WTC11 (cell line): ENCODE results near the gene VIT. TPM values are rescaled to one million over a fixed set of nuclear protein-coding genes. Genes with fewer than 3 reads are reported as not detected.

Experiments used
- ATAC-seq: fragments of 200-7000 bp; cut with Tn5 transposase; 2 replicates; pipeline ENCODE4 v1.10.0; 2021; ENCODE audit warnings: mild to moderate bottlenecking, moderate library complexity
- CTCF ChIA-PET: fragments of 300-600 bp; sonication (Branson Sonifier 250); formaldehyde crosslinking; loops from one replicate; lab custom pipeline; 2021; ENCODE audit warnings: antibody characterized with exemption; lab: Charles Lee
- POLR2A ChIA-PET: fragments of 350-600 bp; sonication (Branson Sonifier 250); formaldehyde crosslinking; loops from one replicate; lab custom pipeline; 2021; ENCODE audit warnings: antibody characterized with exemption; lab: Charles Lee
- DNase-seq: peaks from one replicate; pipeline ENCODE4 v3.0.0; 2021; ENCODE audit warnings: low spot score
- H3K27ac Mint-ChIP-seq: 2 replicates; pipeline ENCODE4 v1.8.0; 2021; ENCODE audit warnings: mixed read lengths
- H3K27me3 Mint-ChIP-seq: 2 replicates; pipeline ENCODE4 v1.8.0; 2021; ENCODE audit warnings: low read depth, mild to moderate bottlenecking, moderate library complexity, mixed read lengths
- H3K36me3 Mint-ChIP-seq: 2 replicates; pipeline ENCODE4 v1.8.0; 2021; ENCODE audit warnings: mixed read lengths
- H3K4me1 Mint-ChIP-seq: 2 replicates; pipeline ENCODE4 v1.8.0; 2022; ENCODE audit warnings: mixed read lengths
- H3K4me3 Mint-ChIP-seq: 2 replicates; pipeline ENCODE4 v1.8.0; 2021; ENCODE audit warnings: mild to moderate bottlenecking, moderate library complexity, mixed read lengths
- H3K9me3 Mint-ChIP-seq: 2 replicates; pipeline ENCODE4 v1.8.0; 2021; ENCODE audit warnings: mixed read lengths
- ATF1 ChIP-seq: sonication (generic); formaldehyde crosslinking; IDR thresholded peaks from 2 replicates; pipeline ENCODE4 v1.8.1; 2023; ENCODE audit warnings: mild to moderate bottlenecking, moderate library complexity, missing genetic modification reagents
- CBFB ChIP-seq: sonication (generic); formaldehyde crosslinking; IDR thresholded peaks from 2 replicates; pipeline ENCODE4 v1.8.1; 2022; ENCODE audit warnings: mild to moderate bottlenecking, low read depth, missing genetic modification reagents
- CREM ChIP-seq: sonication (generic); formaldehyde crosslinking; IDR thresholded peaks from 2 replicates; pipeline ENCODE4 v1.8.1; 2022; ENCODE audit warnings: mild to moderate bottlenecking, missing genetic modification reagents, moderate library complexity
- ELF4 ChIP-seq: sonication (generic); formaldehyde crosslinking; IDR thresholded peaks from 2 replicates; pipeline ENCODE4 v1.8.1; 2022; ENCODE audit warnings: low read depth, mild to moderate bottlenecking, moderate library complexity, missing genetic modification reagents
- GRHL2 ChIP-seq: fragments of 250-450 bp; sonication (Bioruptor Pico); IDR thresholded peaks from 2 replicates; pipeline ENCODE4 v1.8.0; 2022; ENCODE audit warnings: mild to moderate bottlenecking, moderate library complexity; ENCODE audit not compliant: insufficient replicate concordance, severe bottlenecking
- MXD4 ChIP-seq: fragments of 250-450 bp; sonication (Bioruptor Pico); IDR thresholded peaks from 2 replicates; pipeline ENCODE4 v1.8.0; 2021; ENCODE audit warnings: mild to moderate bottlenecking, moderate library complexity, borderline replicate concordance
- NFYB ChIP-seq: sonication (generic); formaldehyde crosslinking; conservative IDR thresholded peaks from 2 replicates; pipeline ENCODE4 v1.8.0; 2022; ENCODE audit warnings: low read depth, missing genetic modification reagents
- NR1H2 ChIP-seq: sonication (generic); formaldehyde crosslinking; IDR thresholded peaks from 2 replicates; pipeline ENCODE4 v1.9.0; 2021; ENCODE audit warnings: mild to moderate bottlenecking, moderate library complexity, missing genetic modification reagents
- NR2C2 ChIP-seq: sonication (generic); formaldehyde crosslinking; IDR thresholded peaks from 2 replicates; pipeline ENCODE4 v1.8.0; 2022; ENCODE audit warnings: mild to moderate bottlenecking, missing genetic modification reagents
- PRRX2 ChIP-seq: fragments of 250-450 bp; sonication (Bioruptor Pico); IDR thresholded peaks from 2 replicates; pipeline ENCODE4 v1.8.0; 2021; ENCODE audit warnings: mild to moderate bottlenecking
- RELA ChIP-seq: sonication (generic); formaldehyde crosslinking; IDR thresholded peaks from 2 replicates; pipeline ENCODE4 v1.8.1; 2022; ENCODE audit warnings: missing genetic modification reagents, mild to moderate bottlenecking, borderline replicate concordance
- RORB ChIP-seq: fragments of 250-450 bp; sonication (Bioruptor Pico); IDR thresholded peaks from 2 replicates; pipeline ENCODE4 v1.9.0; 2021; ENCODE audit warnings: mild to moderate bottlenecking
- SP1 ChIP-seq: sonication (generic); formaldehyde crosslinking; conservative IDR thresholded peaks from 2 replicates; pipeline ENCODE4 v1.8.1; 2022; ENCODE audit warnings: missing genetic modification reagents
- ZNF121 ChIP-seq: sonication (generic); formaldehyde crosslinking; IDR thresholded peaks from 2 replicates; pipeline ENCODE4 v1.8.0; 2023; ENCODE audit warnings: missing genetic modification reagents
- ZNF219 ChIP-seq: sonication (generic); formaldehyde crosslinking; IDR thresholded peaks from 2 replicates; pipeline ENCODE4 v1.8.0; 2023; ENCODE audit warnings: missing genetic modification reagents, mild to moderate bottlenecking, borderline replicate concordance
- ZNF317 ChIP-seq: sonication (generic); formaldehyde crosslinking; IDR thresholded peaks from 2 replicates; pipeline ENCODE4 v1.8.1; 2023; ENCODE audit warnings: low read depth, mild to moderate bottlenecking, moderate library complexity, missing genetic modification reagents, borderline replicate concordance
- total RNA-seq: library from RNA; stranded (reverse); gene quantifications from 3 replicates; pipeline ENCODE4 v1.2.3, GENCODE V29; 2021
- TF ChIP-seq, protein P1 (sequence below): sonication (generic); formaldehyde crosslinking; IDR thresholded peaks from 2 replicates; pipeline ENCODE4 v1.8.1; 2022; ENCODE audit warnings: mild to moderate bottlenecking, moderate library complexity, missing genetic modification reagents
- TF ChIP-seq, protein P2 (sequence below): sonication (generic); formaldehyde crosslinking; IDR thresholded peaks from 2 replicates; pipeline ENCODE4 v1.8.0; 2022; ENCODE audit warnings: missing genetic modification reagents
- TF ChIP-seq, protein P3 (sequence below): fragments of 250-450 bp; sonication (Bioruptor Pico); conservative IDR thresholded peaks from 2 replicates; pipeline ENCODE4 v1.9.0; 2021; ENCODE audit warnings: mild to moderate bottlenecking
- TF ChIP-seq, protein P4 (sequence below): sonication (generic); formaldehyde crosslinking; IDR thresholded peaks from 2 replicates; pipeline ENCODE4 v1.8.0; 2022; ENCODE audit warnings: mild to moderate bottlenecking, missing genetic modification reagents
- TF ChIP-seq, protein P5 (sequence below): sonication (generic); formaldehyde crosslinking; IDR thresholded peaks from 2 replicates; pipeline ENCODE4 v1.8.0; 2022; ENCODE audit warnings: mild to moderate bottlenecking, missing genetic modification reagents
- TF ChIP-seq, protein P6 (sequence below): sonication (generic); formaldehyde crosslinking; IDR thresholded peaks from 2 replicates; pipeline ENCODE4 v1.8.1; 2023; ENCODE audit warnings: mild to moderate bottlenecking, moderate library complexity, missing genetic modification reagents
- TF ChIP-seq, protein P7 (sequence below): sonication (generic); formaldehyde crosslinking; IDR thresholded peaks from 2 replicates; pipeline ENCODE4 v1.8.1; 2022; ENCODE audit warnings: low read depth, missing genetic modification reagents, borderline replicate concordance

Gene VIT
- total RNA-seq, 1 experiment from 2014 or later: 0.46 TPM

DNA sequence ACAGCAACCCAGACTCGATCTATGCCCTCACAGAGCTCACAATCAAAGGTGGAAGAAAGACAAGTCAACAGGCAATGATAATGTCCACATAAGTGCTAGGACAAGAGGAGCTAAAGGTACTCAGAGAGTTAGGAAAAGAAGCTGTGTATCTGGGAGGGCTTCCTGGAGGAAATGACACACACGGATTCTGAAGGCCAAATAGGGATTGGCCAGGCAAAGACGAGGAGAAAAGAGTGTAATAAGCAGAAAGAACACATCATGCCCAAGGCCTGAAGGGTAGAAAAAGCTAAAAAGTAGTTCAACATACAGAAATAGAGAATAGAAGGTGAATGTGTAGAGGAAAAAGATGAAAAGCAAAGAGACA, 36.1 kb downstream of the VIT start:
- Mint-ChIP-seq H3K27me3 (no peaks in the 10 kb centered on the region), H3K27ac (no peak overlapping the region), H3K36me3 (peaks cover 17% of the 10 kb centered on the region), H3K4me1 (peaks cover 53% of the 10 kb centered on the region), H3K4me3 (no peak overlapping the region), H3K9me3 (peaks cover 12% of the 10 kb centered on the region)
- DNase-seq: no peak
- ChIA-PET POLR2A (interaction anchor here (0.6 kb wide), 1 partner anchor 222 kb away, joined by 3 read pairs; no protein-coding TSS in a partner anchor), CTCF (interaction anchor here (0.8 to 1.2 kb wide), 2 partner anchors 38 to 53 kb away, joined by 3 read pairs; no protein-coding TSS in a partner anchor)
- ATAC-seq: no peak
- TF ChIP-seq ZNF317 (CRISPR knock-in tag) (no peak), NR1H2 (no peak), NFYB (CRISPR knock-in tag) (no peak), ATF1 (CRISPR knock-in tag) (no peak), ZNF219 (CRISPR knock-in tag) (no peak), GRHL2 (CRISPR knock-in tag) (no peak), MXD4 (CRISPR knock-in tag) (no peak), CREM (CRISPR knock-in tag) (no peak)
- TF ChIP-seq, protein P1, sequence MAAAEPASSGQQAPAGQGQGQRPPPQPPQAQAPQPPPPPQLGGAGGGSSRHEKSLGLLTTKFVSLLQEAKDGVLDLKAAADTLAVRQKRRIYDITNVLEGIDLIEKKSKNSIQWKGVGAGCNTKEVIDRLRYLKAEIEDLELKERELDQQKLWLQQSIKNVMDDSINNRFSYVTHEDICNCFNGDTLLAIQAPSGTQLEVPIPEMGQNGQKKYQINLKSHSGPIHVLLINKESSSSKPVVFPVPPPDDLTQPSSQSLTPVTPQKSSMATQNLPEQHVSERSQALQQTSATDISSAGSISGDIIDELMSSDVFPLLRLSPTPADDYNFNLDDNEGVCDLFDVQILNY (CRISPR knock-in tag): no peak
- TF ChIP-seq, protein P2, sequence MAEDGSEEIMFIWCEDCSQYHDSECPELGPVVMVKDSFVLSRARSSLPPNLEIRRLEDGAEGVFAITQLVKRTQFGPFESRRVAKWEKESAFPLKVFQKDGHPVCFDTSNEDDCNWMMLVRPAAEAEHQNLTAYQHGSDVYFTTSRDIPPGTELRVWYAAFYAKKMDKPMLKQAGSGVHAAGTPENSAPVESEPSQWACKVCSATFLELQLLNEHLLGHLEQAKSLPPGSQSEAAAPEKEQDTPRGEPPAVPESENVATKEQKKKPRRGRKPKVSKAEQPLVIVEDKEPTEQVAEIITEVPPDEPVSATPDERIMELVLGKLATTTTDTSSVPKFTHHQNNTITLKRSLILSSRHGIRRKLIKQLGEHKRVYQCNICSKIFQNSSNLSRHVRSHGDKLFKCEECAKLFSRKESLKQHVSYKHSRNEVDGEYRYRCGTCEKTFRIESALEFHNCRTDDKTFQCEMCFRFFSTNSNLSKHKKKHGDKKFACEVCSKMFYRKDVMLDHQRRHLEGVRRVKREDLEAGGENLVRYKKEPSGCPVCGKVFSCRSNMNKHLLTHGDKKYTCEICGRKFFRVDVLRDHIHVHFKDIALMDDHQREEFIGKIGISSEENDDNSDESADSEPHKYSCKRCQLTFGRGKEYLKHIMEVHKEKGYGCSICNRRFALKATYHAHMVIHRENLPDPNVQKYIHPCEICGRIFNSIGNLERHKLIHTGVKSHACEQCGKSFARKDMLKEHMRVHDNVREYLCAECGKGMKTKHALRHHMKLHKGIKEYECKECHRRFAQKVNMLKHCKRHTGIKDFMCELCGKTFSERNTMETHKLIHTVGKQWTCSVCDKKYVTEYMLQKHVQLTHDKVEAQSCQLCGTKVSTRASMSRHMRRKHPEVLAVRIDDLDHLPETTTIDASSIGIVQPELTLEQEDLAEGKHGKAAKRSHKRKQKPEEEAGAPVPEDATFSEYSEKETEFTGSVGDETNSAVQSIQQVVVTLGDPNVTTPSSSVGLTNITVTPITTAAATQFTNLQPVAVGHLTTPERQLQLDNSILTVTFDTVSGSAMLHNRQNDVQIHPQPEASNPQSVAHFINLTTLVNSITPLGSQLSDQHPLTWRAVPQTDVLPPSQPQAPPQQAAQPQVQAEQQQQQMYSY (CRISPR knock-in tag): no peak

DNA sequence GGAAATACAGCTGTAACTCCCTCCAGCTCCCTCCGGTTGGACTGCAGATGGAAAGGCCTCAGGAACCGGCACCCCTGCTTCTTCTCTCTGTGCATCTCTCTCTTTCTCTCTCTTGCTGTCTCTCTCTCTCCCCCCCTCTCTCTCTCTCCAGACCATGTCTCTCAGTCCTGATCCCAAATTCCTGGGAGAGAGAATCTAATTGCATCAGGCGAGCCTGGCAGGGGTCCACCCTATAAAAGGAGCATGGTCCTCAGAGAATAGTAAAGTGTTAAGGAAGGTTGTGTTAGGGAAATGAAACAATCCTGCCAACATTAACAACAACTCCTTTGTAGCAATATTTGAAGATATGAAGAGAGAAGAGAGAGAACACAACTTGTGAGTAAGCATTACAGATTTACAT, 36.7 kb downstream of the VIT start:
- Mint-ChIP-seq H3K9me3 (peaks cover 14% of the 10 kb centered on the region), H3K4me3 (no peak overlapping the region), H3K36me3 (peaks cover 17% of the 10 kb centered on the region), H3K27me3 (no peaks in the 10 kb centered on the region), H3K27ac (no peak overlapping the region), H3K4me1 (peaks cover 57% of the 10 kb centered on the region)
- CTCF ChIA-PET: interaction anchor here (1.2 kb wide), 1 partner anchor 52 kb away, joined by 3 read pairs; no protein-coding TSS in a partner anchor
- POLR2A ChIA-PET: no interaction called here
- DNase-seq (no peak), ATAC-seq (no peak)
- TF ChIP-seq ELF4 (CRISPR knock-in tag): no peak
- TF ChIP-seq NR1H2: no peak
- TF ChIP-seq SP1: no peak
- TF ChIP-seq, protein P3, sequence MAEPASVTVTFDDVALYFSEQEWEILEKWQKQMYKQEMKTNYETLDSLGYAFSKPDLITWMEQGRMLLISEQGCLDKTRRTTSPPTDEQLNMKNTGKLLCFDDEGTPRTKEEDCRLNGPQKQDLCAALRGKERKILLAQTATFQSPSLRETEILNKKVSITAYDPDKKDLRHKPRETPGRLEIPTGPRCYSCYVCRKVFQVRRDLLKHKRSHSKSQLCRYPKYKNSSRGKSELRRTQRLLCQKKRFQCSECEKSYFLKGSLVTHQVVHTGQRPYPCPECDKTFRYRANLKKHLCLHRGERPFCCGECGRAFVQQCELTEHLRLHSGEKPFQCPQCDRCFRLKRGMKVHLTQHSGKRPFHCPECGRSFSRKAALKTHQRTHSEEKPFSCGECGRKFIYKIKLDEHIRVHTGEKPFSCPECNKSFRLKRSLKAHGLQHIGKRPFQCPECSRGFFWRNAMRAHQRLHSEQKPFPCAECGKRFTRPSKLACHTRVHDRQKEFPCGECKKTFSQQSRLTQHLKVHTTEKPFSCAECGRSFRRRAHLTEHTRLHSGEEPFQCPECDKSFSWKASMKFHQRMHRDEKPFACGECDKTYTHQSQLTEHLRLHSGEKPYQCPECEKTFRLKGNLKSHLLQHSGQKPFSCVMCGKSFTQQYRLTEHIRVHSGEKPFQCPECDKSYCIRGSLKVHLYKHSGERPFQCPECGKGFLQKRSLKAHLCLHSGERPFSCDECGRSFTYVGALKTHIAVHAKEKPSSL: no peak
- TF ChIP-seq, protein P4, sequence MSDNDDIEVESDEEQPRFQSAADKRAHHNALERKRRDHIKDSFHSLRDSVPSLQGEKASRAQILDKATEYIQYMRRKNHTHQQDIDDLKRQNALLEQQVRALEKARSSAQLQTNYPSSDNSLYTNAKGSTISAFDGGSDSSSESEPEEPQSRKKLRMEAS (CRISPR knock-in tag): no peak
- TF ChIP-seq NR2C2: no peak
- TF ChIP-seq, protein P5, sequence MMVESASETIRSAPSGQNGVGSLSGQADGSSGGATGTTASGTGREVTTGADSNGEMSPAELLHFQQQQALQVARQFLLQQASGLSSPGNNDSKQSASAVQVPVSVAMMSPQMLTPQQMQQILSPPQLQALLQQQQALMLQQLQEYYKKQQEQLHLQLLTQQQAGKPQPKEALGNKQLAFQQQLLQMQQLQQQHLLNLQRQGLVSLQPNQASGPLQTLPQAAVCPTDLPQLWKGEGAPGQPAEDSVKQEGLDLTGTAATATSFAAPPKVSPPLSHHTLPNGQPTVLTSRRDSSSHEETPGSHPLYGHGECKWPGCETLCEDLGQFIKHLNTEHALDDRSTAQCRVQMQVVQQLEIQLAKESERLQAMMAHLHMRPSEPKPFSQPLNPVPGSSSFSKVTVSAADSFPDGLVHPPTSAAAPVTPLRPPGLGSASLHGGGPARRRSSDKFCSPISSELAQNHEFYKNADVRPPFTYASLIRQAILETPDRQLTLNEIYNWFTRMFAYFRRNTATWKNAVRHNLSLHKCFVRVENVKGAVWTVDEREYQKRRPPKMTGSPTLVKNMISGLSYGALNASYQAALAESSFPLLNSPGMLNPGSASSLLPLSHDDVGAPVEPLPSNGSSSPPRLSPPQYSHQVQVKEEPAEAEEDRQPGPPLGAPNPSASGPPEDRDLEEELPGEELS (CRISPR knock-in tag): no peak
- no peak for TF ChIP-seq ZNF219 (CRISPR knock-in tag)
- TF ChIP-seq PRRX2: no peak
- TF ChIP-seq, protein P6, sequence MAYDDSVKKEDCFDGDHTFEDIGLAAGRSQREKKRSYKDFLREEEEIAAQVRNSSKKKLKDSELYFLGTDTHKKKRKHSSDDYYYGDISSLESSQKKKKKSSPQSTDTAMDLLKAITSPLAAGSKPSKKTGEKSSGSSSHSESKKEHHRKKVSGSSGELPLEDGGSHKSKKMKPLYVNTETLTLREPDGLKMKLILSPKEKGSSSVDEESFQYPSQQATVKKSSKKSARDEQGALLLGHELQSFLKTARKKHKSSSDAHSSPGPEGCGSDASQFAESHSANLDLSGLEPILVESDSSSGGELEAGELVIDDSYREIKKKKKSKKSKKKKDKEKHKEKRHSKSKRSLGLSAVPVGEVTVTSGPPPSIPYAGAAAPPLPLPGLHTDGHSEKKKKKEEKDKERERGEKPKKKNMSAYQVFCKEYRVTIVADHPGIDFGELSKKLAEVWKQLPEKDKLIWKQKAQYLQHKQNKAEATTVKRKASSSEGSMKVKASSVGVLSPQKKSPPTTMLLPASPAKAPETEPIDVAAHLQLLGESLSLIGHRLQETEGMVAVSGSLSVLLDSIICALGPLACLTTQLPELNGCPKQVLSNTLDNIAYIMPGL (CRISPR knock-in tag): no peak
- TF ChIP-seq RELA: no peak
- TF ChIP-seq, protein P7, sequence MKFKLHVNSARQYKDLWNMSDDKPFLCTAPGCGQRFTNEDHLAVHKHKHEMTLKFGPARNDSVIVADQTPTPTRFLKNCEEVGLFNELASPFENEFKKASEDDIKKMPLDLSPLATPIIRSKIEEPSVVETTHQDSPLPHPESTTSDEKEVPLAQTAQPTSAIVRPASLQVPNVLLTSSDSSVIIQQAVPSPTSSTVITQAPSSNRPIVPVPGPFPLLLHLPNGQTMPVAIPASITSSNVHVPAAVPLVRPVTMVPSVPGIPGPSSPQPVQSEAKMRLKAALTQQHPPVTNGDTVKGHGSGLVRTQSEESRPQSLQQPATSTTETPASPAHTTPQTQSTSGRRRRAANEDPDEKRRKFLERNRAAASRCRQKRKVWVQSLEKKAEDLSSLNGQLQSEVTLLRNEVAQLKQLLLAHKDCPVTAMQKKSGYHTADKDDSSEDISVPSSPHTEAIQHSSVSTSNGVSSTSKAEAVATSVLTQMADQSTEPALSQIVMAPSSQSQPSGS (CRISPR knock-in tag): no peak
- no peak for TF ChIP-seq CBFB (CRISPR knock-in tag)
- TF ChIP-seq ZNF121: no peak
- no peak for TF ChIP-seq RORB (CRISPR knock-in tag)
